ENCODE results near the gene CLDN22. TPM values are rescaled to one million over a fixed set of nuclear protein-coding genes. Genes with fewer than 3 reads are reported as not detected.

Gene CLDN22
- total and polyA plus RNA-seq, 11 donors = not detected

DNA sequence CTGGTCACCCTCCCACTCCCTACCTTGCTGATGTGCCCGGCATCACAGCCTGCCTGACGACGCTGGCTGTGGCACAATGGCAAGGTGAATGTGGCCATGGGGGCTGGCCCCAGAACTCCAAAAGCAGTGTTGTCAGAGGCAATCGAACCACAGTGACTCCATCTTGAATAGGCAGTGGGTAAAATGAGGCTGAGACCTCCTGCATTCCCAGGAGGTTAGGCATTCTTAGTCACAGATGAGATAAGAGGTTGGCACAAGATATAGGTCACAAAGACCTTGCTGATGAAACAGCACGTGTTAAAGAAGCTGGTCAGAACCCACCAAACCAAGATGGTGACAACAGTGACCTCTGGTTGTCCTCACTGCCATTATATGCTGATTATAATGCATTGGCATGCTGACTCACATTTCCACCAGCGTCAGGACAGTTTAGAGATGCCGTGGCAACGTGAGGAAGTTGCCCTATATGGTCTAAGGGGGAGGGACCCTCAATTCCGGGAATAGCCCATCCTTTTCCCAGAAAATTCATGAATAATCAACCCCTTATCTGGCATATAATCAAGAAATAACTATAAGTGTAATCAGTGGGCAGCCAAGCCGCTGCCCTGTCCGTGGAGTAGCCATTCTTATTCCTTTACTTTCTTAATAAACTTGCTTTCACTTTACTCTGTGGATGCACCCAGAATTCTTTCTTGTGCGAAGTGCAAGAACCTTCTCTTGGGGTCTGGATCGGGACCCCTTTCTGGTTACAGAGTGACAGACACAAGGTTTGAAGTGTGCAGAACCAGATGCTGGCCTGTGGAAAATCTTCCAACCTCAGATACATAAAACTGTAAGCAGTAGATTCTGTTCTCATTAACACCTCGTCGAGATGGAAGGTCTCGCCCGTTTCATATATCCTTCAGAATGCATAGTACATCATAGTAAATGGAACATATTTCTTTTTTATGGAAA is 28.9 kb upstream of the CLDN22 start:
- Histone ChIP-seq H3K27me3 (peaks cover 0 to 9% (median 0%) of the 10 kb centered on the region in 9 donors), H3K4me1 (peaks cover 0 to 18% (median 0%) of the 10 kb centered on the region in 12 donors), H3K27ac (peak overlapping the region in 1 of 12 donors; percentile 14), H3K4me3 (no peak overlapping the region), H3K36me3 (no peaks in the 10 kb centered on the region), H3K9me3 (no peaks in the 10 kb centered on the region)
- ATAC-seq (peak in 3 of 4 donors; percentile 54 to 66 (median 62)), DNase-seq (no peak)
- 75 to 79% (median 77%) methylated on average over 17 of the region's 17 CpGs for WGBS, 4 donors
- intact Hi-C loops (cut with DNase I) = no loop called here
- TF ChIP-seq, protein P1, sequence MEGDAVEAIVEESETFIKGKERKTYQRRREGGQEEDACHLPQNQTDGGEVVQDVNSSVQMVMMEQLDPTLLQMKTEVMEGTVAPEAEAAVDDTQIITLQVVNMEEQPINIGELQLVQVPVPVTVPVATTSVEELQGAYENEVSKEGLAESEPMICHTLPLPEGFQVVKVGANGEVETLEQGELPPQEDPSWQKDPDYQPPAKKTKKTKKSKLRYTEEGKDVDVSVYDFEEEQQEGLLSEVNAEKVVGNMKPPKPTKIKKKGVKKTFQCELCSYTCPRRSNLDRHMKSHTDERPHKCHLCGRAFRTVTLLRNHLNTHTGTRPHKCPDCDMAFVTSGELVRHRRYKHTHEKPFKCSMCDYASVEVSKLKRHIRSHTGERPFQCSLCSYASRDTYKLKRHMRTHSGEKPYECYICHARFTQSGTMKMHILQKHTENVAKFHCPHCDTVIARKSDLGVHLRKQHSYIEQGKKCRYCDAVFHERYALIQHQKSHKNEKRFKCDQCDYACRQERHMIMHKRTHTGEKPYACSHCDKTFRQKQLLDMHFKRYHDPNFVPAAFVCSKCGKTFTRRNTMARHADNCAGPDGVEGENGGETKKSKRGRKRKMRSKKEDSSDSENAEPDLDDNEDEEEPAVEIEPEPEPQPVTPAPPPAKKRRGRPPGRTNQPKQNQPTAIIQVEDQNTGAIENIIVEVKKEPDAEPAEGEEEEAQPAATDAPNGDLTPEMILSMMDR (IDR thresholded peaks at IDR 0.05) = no peak
- no peak for TF ChIP-seq POLR2A (IDR thresholded peaks at IDR 0.05)

DNA sequence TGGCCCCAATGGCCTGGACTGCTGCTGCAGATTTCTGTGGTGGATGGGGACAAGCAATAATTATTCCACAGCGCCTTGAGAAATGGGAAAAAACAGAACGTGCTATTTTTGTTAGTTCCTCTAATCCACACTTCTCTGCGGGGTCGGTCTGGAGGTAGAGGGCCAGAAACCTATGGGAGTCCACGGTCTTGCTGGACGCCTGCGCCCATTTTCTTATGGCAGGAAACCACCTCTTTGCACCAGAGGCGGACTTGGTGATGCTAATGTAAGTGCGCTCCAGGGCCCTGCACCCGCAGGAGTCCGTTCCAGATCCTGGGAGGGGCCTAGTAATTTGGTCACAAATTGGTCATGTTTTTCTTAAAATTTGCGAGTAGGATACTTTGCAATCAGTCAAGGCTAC is 28.1 kb upstream of the CLDN22 start:
- H3K27ac ChIP-seq = peak overlapping the region in 1 of 12 donors; percentile 14
- peaks cover 0 to 21% (median under 1%) of the 10 kb centered on the region in 12 donors for H3K4me1 ChIP-seq
- DNase-seq (no peak), ATAC-seq (no peak)
- H3K27me3 ChIP-seq = peaks cover 0 to 13% (median 0%) of the 10 kb centered on the region in 9 donors
- TF ChIP-seq POLR2A (IDR thresholded peaks at IDR 0.05) = no peak
- TF ChIP-seq, protein P1 (IDR thresholded peaks at IDR 0.05) = no peak
- H3K4me3 ChIP-seq = no peak overlapping the region
- no peaks in the 10 kb centered on the region for H3K36me3 ChIP-seq
- H3K9me3 ChIP-seq = no peaks in the 10 kb centered on the region
- WGBS, 4 donors = 84 to 95% (median 88%) methylated on average over 12 of the region's 12 CpGs
- intact Hi-C loops (cut with DNase I) = no loop called here

- 87 to 94% (median 92%) methylated on average over 4 of the region's 4 CpGs for WGBS, 4 donors
- peaks cover 0 to 19% (median 3%) of the 10 kb centered on the region in 9 donors for H3K27me3 ChIP-seq
Observed at GRCh38 chr4:183347566-183347965, 27.5 kb upstream of the CLDN22 start.

GRCh38 chr4:183347146-183347545 is 27.1 kb upstream of the CLDN22 start:
- Histone ChIP-seq H3K4me3 (no peak overlapping the region), H3K27me3 (peaks cover 0 to 20% (median 5%) of the 10 kb centered on the region in 9 donors), H3K9me3 (no peaks in the 10 kb centered on the region), H3K27ac (no peak overlapping the region), H3K36me3 (no peaks in the 10 kb centered on the region), H3K4me1 (peaks cover 0 to 28% (median 3%) of the 10 kb centered on the region in 12 donors)
- DNase-seq (no peak), ATAC-seq (no peak)
- no peak for TF ChIP-seq POLR2A (IDR thresholded peaks at IDR 0.05)
- TF ChIP-seq, protein P1 (IDR thresholded peaks at IDR 0.05) = no peak
- 82 to 91% (median 89%) methylated on average over 8 of the region's 8 CpGs for WGBS, 4 donors
- intact Hi-C loops (cut with DNase I) = no loop called here

More at GRCh38 chr4:183347566-183347965, 27.5 kb upstream of the CLDN22 start:
- no peak overlapping the region for H3K4me3 ChIP-seq
- TF ChIP-seq, protein P1 (IDR thresholded peaks at IDR 0.05) = no peak
- TF ChIP-seq POLR2A (IDR thresholded peaks at IDR 0.05) = no peak
- no peak for ATAC-seq
- no peak for DNase-seq
- H3K36me3 ChIP-seq = no peaks in the 10 kb centered on the region
- H3K4me1 ChIP-seq = peaks cover 0 to 26% (median 3%) of the 10 kb centered on the region in 12 donors
- no peaks in the 10 kb centered on the region for H3K9me3 ChIP-seq
- intact Hi-C loops (cut with DNase I) = no loop called here
- H3K27ac ChIP-seq = no peak overlapping the region

Measured in heart left ventricle (tissue), 16 donors.